GM06990 (cell line): ENCODE data around the gene RBM6.
"Not testable (repeated sequence)": the region's sequence is repeated elsewhere in the genome, so short reads cannot be mapped to it uniquely, and the experiment has no call there.

Experiments
- DNase-seq: peaks from one replicate; pipeline ENCODE4 v3.0.0-alpha.2; 2011; ENCODE audit not compliant: insufficient read length; ENCODE audit errors: extremely low read depth
- H3K27me3 ChIP-seq: replicated peaks from 2 replicates; pipeline ENCODE4 v1.6.0; 2011; ENCODE audit warnings: low read length; ENCODE audit not compliant: control insufficient read depth, insufficient read depth
- H3K36me3 ChIP-seq: 2 replicates; pipeline ENCODE4 v1.5.1; 2011; ENCODE audit warnings: low read length; ENCODE audit not compliant: control insufficient read depth, insufficient read depth
- H3K4me3 ChIP-seq: replicated peaks from 2 replicates; pipeline ENCODE4 v1.5.1; 2011; ENCODE audit warnings: low read depth, mild to moderate bottlenecking, control low read depth, low read length
- TF ChIP-seq, protein P1 (sequence below): IDR thresholded peaks from 2 replicates; pipeline ENCODE4 v1.5.1; 2011; ENCODE audit warnings: low read length, control low read depth, mild to moderate bottlenecking, inconsistent platforms; ENCODE audit not compliant: insufficient read depth, poor library complexity, severe bottlenecking

The RBM6 gene

DNA sequence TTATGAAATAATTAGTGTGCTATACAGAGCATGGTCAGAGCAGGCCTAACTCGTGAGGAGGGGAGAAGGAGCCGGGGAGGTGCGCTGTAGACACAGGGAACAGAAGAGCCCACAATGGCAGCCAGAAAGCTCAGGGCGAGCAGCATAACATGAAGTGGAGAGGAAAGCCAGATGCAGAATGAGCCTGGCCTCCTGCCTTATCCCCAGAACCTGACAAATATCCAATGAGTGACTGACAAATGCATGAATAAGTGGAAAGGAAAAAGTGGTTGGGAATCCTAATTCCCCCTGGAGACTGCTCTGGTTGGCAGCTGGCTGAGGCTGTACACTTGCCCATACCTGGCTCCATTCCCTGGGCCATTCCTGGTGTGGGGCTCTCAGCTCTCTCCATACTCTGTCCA lies 27.1 kb upstream of the RBM6 start:
- DNase-seq: no peak
- TF ChIP-seq, protein P1, sequence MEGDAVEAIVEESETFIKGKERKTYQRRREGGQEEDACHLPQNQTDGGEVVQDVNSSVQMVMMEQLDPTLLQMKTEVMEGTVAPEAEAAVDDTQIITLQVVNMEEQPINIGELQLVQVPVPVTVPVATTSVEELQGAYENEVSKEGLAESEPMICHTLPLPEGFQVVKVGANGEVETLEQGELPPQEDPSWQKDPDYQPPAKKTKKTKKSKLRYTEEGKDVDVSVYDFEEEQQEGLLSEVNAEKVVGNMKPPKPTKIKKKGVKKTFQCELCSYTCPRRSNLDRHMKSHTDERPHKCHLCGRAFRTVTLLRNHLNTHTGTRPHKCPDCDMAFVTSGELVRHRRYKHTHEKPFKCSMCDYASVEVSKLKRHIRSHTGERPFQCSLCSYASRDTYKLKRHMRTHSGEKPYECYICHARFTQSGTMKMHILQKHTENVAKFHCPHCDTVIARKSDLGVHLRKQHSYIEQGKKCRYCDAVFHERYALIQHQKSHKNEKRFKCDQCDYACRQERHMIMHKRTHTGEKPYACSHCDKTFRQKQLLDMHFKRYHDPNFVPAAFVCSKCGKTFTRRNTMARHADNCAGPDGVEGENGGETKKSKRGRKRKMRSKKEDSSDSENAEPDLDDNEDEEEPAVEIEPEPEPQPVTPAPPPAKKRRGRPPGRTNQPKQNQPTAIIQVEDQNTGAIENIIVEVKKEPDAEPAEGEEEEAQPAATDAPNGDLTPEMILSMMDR: no peak
- Histone ChIP-seq H3K36me3 (peaks cover 16% of the 10 kb centered on the region), H3K27me3 (no peaks in the 10 kb centered on the region), H3K4me3 (no peak overlapping the region)

DNA sequence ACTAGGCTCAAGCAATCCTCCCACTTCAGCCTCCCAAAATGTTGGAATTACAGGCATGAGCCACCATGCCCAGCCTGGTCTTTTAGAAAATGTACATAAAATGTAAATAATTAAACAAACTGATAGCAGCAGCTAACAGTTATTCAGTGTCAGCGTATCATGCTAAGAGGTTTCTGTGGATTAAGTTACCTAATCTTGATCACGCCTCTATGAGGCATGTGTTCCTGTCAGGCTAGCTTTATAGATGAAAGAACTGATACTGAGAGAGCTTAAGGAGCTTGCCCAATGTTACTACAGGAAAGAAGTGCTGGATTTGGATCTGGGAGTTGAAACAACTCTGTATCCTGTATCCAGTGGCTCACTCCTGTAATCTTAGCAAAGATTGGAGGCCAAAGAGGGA lies 25.0 kb upstream of the RBM6 start:
- Histone ChIP-seq H3K27me3 (no peaks in the 10 kb centered on the region), H3K4me3 (no peak overlapping the region), H3K36me3 (peaks cover 9% of the 10 kb centered on the region)
- no peak for DNase-seq
- TF ChIP-seq, protein P1: no peak

DNA sequence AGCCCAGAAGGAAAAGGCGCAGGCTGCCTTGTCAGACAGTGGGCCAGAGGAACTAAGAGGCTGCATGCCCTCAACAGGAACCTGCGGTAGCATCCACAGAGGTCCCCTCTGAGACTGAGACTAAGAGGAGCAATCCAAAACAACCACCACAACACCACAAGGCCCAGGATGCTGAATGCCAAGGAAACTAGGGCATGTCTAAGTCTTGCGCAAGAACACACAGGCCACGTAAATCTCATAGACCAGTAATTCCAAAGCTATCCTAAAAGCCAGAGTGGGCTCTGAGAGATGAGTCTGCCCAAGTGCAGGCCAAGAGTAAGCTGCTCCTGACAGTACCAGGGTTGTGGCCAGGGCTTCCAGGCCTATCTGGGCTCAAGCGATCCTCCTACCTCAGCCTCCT lies 23.3 kb upstream of the RBM6 start:
- TF ChIP-seq, protein P1: no peak
- no peaks in the 10 kb centered on the region for H3K27me3 ChIP-seq
- H3K4me3 ChIP-seq: no peak overlapping the region
- no peak for DNase-seq
- H3K36me3 ChIP-seq: peaks cover 4% of the 10 kb centered on the region

DNA sequence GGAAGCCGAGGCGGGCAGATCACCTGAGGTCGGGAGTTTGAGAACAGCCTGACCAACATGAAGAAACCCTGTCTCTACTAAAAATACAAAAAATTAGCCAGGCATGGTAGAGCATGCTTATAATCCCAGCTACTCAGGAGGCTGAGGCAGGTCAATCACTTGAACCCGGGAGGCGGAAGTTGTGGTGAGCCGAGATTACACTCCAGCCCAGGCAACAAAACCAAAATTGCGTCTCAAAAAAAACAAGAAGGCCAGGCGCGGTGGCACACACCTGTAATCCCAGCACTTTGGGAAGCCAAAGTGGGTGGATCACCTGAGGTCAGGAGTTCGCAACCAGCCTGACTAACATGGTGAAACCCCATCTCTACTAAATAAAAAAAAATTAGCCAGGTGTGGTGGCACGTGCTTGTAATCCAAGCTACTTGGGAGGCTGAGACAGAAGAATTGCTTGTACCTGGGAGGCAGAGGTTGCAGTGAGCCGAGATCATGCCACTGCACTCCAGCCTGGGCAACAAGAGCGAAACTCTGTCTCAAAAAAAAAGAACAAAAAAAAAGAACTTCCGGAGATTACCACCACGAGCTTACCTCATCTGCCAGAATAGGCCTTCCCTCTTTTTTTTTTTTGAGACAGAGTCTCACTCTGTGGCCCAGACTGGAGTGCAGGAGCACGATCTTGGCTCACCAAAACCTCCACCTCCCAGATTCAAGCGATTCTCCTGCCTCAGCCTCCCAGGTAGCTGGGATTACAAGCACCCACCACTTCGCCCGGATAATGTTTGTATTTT lies 22.0 kb upstream of the RBM6 start:
- H3K4me3 ChIP-seq, DNase-seq, H3K27me3 ChIP-seq, H3K36me3 ChIP-seq: not testable (repeated sequence)

DNA sequence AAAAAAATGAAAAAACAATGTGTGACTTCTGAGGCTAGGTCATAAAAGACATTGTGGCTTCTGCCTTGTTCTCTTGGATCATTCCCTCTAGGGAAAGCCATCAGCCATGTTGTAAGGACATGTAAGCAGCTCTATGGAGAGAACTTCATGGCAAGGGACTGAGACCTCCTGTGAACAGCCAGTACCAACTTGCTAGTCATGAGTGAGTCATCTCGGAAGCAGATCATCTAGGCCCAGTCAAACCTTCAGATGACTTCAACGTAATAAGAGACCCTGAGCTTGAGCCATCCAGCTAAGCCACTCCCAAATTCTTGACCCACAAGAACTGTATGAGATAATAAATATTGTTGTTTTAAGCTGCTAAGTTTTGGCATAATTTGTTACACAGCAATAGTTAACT lies 15.3 kb upstream of the RBM6 start:
- Histone ChIP-seq H3K27me3 (no peaks in the 10 kb centered on the region), H3K4me3 (no peak overlapping the region), H3K36me3 (no peaks in the 10 kb centered on the region)
- TF ChIP-seq, protein P1: no peak
- DNase-seq: no peak

DNA sequence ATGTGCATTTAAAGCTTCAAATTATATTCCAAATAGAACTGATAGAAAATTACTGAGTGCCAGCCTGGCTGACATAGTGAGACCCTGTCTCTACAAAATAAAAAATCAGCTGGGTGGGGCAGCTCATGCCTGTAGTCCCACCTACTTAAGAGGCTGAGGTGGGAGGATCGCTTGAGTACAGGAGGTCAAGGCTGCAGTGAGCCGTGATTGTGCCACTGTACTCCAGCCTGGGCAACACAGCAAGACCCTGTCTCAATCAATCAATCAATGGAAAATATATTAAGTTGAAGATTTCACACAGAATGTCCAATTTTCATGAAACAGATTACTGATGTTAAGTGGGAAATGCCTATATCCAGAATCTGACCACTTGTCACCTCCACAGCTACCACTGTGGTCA lies 14.5 kb upstream of the RBM6 start:
- Histone ChIP-seq H3K36me3 (no peaks in the 10 kb centered on the region), H3K4me3 (no peak overlapping the region), H3K27me3 (no peaks in the 10 kb centered on the region)
- TF ChIP-seq, protein P1: no peak
- DNase-seq: no peak
